Progenitor cell of endocrine pancreas (in vitro differentiated cells): Measurements from ENCODE around the gene ID1. TPM values are rescaled to one million over a fixed set of nuclear protein-coding genes. Genes with fewer than 3 reads are reported as not detected.
"Not testable (repeated sequence)": the region's sequence is repeated elsewhere in the genome, so short reads cannot be mapped to it uniquely, and the experiment has no call there.

ENCODE experiments used
- DNase-seq: peaks from one replicate; pipeline ENCODE4 v3.0.0; 2021; ENCODE audit warnings: low spot score; ENCODE audit not compliant: unreplicated experiment
- H3K27ac Mint-ChIP-seq: 2 replicates; pipeline ENCODE4 v1.8.0; 2021; ENCODE audit warnings: mild to moderate bottlenecking, moderate library complexity, mixed read lengths
- H3K27me3 Mint-ChIP-seq: 2 replicates; pipeline ENCODE4 v1.8.0; 2021; ENCODE audit warnings: mixed read lengths
- H3K36me3 Mint-ChIP-seq: 2 replicates; pipeline ENCODE4 v1.8.0; 2022; ENCODE audit warnings: mixed read lengths; ENCODE audit not compliant: insufficient read depth
- H3K4me1 Mint-ChIP-seq: 2 replicates; pipeline ENCODE4 v1.8.0; 2021; ENCODE audit warnings: low read depth, mixed read lengths
- H3K4me3 Mint-ChIP-seq: 2 replicates; pipeline ENCODE4 v1.8.0; 2021; ENCODE audit warnings: low read depth, mild to moderate bottlenecking, moderate library complexity, mixed read lengths
- H3K9me3 Mint-ChIP-seq: 2 replicates; pipeline ENCODE4 v1.8.0; 2021; ENCODE audit warnings: low read depth, mixed read lengths
- CTCF ChIP-seq: fragments of 200-600 bp; sonication (generic); IDR thresholded peaks from one replicate; pipeline ENCODE4 v1.5.0; 2021; ENCODE audit warnings: antibody characterized with exemption, mild to moderate bottlenecking; ENCODE audit not compliant: unreplicated experiment
- total RNA-seq: library from RNA; stranded (reverse); gene quantifications from 2 replicates; pipeline ENCODE4 v1.2.1, GENCODE V29; 2021

The ID1 gene
- total RNA-seq, 1 donor from 2014 or later, result 322 TPM

GRCh38 chr20:31577194-31577593 is 27.9 kb upstream of the ID1 start:
- Mint-ChIP-seq H3K9me3 (no peaks in the 10 kb centered on the region), H3K36me3 (peaks cover 10% of the 10 kb centered on the region), H3K27me3 (no peaks in the 10 kb centered on the region), H3K4me1 (peaks cover 28% of the 10 kb centered on the region), H3K4me3 (no peak overlapping the region), H3K27ac (peak overlapping the region; percentile 91)
- TF ChIP-seq CTCF, result no peak
- DNase-seq, result no peak

- Mint-ChIP-seq H3K4me1 (peaks cover 21% of the 10 kb centered on the region), H3K27ac (no peak overlapping the region)
- no peak for DNase-seq
Measured at GRCh38 chr20:31578448-31579138, 26.5 kb upstream of the ID1 start.

GRCh38 chr20:31579245-31579644 is 25.8 kb upstream of the ID1 start:
- Mint-ChIP-seq H3K36me3 (peaks cover 10% of the 10 kb centered on the region), H3K27me3 (no peaks in the 10 kb centered on the region), H3K4me1 (peaks cover 19% of the 10 kb centered on the region), H3K4me3 (no peak overlapping the region), H3K27ac (peak overlapping the region; percentile 9), H3K9me3 (no peaks in the 10 kb centered on the region)
- no peak for DNase-seq
- TF ChIP-seq CTCF, result no peak

More at GRCh38 chr20:31578448-31579138, 26.5 kb upstream of the ID1 start:
- Mint-ChIP-seq H3K36me3 (peaks cover 10% of the 10 kb centered on the region), H3K4me3 (no peak overlapping the region), H3K9me3 (no peaks in the 10 kb centered on the region), H3K27me3 (no peaks in the 10 kb centered on the region)
- no peak for TF ChIP-seq CTCF

DNA sequence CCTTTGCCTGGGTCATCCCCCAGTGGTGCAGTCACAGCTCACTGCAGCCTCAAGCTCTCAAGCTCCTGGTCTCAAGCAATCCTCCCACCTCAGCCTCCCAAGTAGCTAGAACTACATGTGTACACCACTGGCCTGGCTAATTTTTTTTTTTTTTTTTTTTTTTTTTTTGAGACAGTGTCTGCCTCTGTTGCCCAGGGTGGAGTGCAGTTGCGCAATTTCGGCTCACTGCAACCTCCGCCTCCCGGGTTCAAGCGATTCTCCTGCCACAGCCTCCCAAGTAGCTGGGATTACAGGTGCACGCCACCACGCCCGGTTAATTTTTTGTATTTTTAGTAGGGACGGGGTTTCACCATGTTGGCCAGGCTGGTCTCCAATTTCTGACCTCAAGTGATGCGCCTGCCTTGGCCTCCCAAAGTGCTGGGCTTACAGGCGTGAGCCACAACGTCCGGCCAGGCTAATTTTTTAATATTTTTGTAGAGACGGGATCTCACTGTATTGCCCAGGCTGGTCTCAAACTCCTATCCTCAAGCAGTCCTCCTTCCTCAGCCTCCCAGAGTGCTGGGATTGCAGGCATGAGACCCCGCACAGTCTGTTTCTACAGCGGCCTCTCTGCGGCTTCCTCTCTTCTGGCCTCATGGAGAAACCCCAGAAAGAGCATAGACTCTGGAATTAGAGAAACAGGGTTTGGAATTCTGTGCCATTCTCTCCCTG is 25.0 kb upstream of the ID1 start:
- peak overlapping the region; percentile 90 for H3K27ac Mint-ChIP-seq
- H3K4me1 Mint-ChIP-seq, result peaks cover 20% of the 10 kb centered on the region
- peaks cover 10% of the 10 kb centered on the region for H3K36me3 Mint-ChIP-seq
- H3K9me3 Mint-ChIP-seq, H3K4me3 Mint-ChIP-seq, H3K27me3 Mint-ChIP-seq, DNase-seq: not testable (repeated sequence)

DNA sequence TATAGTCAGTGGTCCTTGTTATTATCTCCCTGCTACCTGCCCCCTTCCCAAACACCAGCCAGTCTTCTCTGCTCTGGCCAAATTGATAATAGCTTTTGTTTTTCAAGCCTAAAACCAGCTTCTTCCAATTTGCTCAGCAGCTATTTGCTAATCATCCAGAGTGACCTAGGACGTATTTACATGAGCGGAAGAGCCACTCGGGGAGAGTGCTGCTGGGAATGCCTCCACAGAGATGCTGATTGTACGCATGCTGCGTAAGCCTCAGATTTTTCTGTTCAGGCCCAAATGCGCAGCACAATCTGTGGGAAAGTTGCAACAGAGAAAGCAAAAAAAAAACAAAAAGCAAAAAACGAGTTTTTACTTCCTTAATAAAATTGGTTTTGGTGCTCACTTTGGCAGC is 24.4 kb upstream of the ID1 start:
- Mint-ChIP-seq H3K9me3 (no peaks in the 10 kb centered on the region), H3K4me3 (no peak overlapping the region), H3K36me3 (peaks cover 10% of the 10 kb centered on the region), H3K27me3 (no peaks in the 10 kb centered on the region), H3K27ac (peak overlapping the region; percentile 90), H3K4me1 (peaks cover 25% of the 10 kb centered on the region)
- no peak for DNase-seq
- no peak for TF ChIP-seq CTCF
